Measurements from ENCODE around the gene DEXI. TPM values are rescaled to one million over a fixed set of nuclear protein-coding genes. Genes with fewer than 3 reads are reported as not detected.

Gene DEXI
- total RNA-seq, 4 donors from 2014 or later, result 56.8 to 71.5 (median 64.5) TPM

GRCh38 chr16:10921536-10922327 lies 20.5 kb downstream of the DEXI start:
- peak; percentile 8 for ATAC-seq (ENCODE audit: low FRiP score)
- no peak for DNase-seq (ENCODE audit: low spot score)
- TF ChIP-seq CTCF (IDR thresholded peaks at IDR 0.05), result no peak

- ATAC-seq (ENCODE audit: low FRiP score) (no peak), DNase-seq (ENCODE audit: low spot score) (no peak)
- no peak for TF ChIP-seq CTCF (IDR thresholded peaks at IDR 0.05)
Measured at GRCh38 chr16:10920726-10921427, 21.4 kb downstream of the DEXI start.

- no peak for ATAC-seq (ENCODE audit: low FRiP score)
- no peak for TF ChIP-seq CTCF (IDR thresholded peaks at IDR 0.05)
- no peak for DNase-seq (ENCODE audit: low spot score)
Measured at GRCh38 chr16:10919003-10919351, 23.3 kb downstream of the DEXI start.

GRCh38 chr16:10918294-10919002 lies 23.8 kb downstream of the DEXI start:
- DNase-seq (ENCODE audit: low spot score), result peak; percentile 100
- peak in 2 of 3 donors; percentile 84 to 85 for TF ChIP-seq CTCF (IDR thresholded peaks at IDR 0.05)

GRCh38 chr16:10916534-10916933 lies 25.7 kb downstream of the DEXI start:
- no peak for DNase-seq (ENCODE audit: low spot score)
- no peak for TF ChIP-seq CTCF (IDR thresholded peaks at IDR 0.05)
- no peak for ATAC-seq (ENCODE audit: low FRiP score)

More at GRCh38 chr16:10918294-10919002, 23.8 kb downstream of the DEXI start:
- peak; percentile 84 for ATAC-seq (ENCODE audit: low FRiP score)

- TF ChIP-seq CTCF (IDR thresholded peaks at IDR 0.05), result no peak
- ATAC-seq (ENCODE audit: low FRiP score), result no peak
- DNase-seq (ENCODE audit: low spot score), result no peak
Measured at GRCh38 chr16:10911267-10911666, 31.0 kb downstream of the DEXI start.

Measured in omental fat pad (tissue), 4 donors.